ENCODE measurements around the gene PRR3. TPM values are rescaled to one million over a fixed set of nuclear protein-coding genes. Genes with fewer than 3 reads are reported as not detected.

PRR3 gene
- total RNA-seq, 1 donor from 2014 or later, result 11.0 TPM

DNA sequence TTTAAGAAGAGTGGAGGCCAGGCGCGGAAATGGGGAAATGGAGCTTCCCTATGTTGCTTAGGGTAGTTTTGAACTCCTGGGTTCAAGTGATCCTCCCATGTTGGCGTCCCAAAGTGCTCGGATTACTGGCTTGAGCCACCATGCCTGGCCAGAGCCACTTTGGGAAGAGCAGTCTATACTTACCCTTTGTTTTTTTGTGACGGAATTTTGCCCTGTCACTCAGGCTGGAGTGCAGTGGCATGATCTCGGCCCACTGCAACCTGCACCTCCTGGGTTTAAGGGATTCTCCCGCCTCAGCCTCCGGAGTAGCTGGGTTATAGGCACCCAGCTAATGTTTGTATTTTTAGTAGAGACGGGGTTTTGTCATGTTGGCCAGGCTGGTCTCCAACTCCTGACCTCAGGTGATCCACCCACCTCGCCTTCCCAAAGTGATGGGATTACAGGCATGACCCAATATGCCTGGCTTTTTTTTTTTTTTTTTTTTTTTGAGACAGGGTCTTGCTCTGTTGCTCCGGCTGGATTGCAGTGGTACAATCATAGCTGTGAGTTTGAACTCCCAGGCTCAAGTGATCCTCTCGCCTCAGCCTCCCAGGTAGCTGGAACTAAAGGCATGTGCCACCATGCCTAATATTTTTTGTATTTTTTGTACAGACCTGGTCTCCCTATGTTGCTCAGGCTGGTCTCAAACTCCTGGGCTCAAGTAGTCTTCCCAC lies 42.0 kb downstream of the PRR3 start:
- Histone ChIP-seq H3K4me3 (ENCODE audit: insufficient read depth, low read depth, low read length) (no peak overlapping the region), H3K27me3 (ENCODE audit: insufficient read depth, low read length) (no peaks in the 10 kb centered on the region), H3K9me3 (ENCODE audit: insufficient read depth, low read depth, low read length) (no peaks in the 10 kb centered on the region), H3K9ac (ENCODE audit: low read length) (no peak overlapping the region), H2AFZ (ENCODE audit: low read depth, low read length) (no peak overlapping the region), H3K27ac (ENCODE audit: low read depth, low read length) (no peak overlapping the region), H3K4me2 (ENCODE audit: low read length) (no peak overlapping the region), H3K79me2 (ENCODE audit: insufficient read depth, low read length) (peaks cover 7% of the 10 kb centered on the region), H3K4me1 (ENCODE audit: insufficient read depth, low read length) (no peaks in the 10 kb centered on the region), H4K20me1 (ENCODE audit: insufficient read depth, low read length) (peaks cover 54% of the 10 kb centered on the region), H3K36me3 (ENCODE audit: insufficient read depth, low read length) (peaks cover 36% of the 10 kb centered on the region)
- no peak for DNase-seq (ENCODE audit: low read depth)
- Mint-ChIP-seq H3K9me3 (ENCODE audit: unreplicated experiment) (no peaks in the 10 kb centered on the region), H3K4me1 (ENCODE audit: low read depth, unreplicated experiment) (no peaks in the 10 kb centered on the region), H3K27me3 (ENCODE audit: low read depth, unreplicated experiment) (no peaks in the 10 kb centered on the region), H3K4me3 (ENCODE audit: unreplicated experiment) (no peak overlapping the region), H3K27ac (ENCODE audit: unreplicated experiment) (no peak overlapping the region), H3K36me3 (ENCODE audit: low read depth, unreplicated experiment) (peaks cover 25% of the 10 kb centered on the region)
- FAIRE-seq, result no peak
- TF ChIP-seq EZH2 (IDR thresholded peaks at IDR 0.05; ENCODE audit: insufficient read depth, low read length), result no peak
- TF ChIP-seq, protein P1, sequence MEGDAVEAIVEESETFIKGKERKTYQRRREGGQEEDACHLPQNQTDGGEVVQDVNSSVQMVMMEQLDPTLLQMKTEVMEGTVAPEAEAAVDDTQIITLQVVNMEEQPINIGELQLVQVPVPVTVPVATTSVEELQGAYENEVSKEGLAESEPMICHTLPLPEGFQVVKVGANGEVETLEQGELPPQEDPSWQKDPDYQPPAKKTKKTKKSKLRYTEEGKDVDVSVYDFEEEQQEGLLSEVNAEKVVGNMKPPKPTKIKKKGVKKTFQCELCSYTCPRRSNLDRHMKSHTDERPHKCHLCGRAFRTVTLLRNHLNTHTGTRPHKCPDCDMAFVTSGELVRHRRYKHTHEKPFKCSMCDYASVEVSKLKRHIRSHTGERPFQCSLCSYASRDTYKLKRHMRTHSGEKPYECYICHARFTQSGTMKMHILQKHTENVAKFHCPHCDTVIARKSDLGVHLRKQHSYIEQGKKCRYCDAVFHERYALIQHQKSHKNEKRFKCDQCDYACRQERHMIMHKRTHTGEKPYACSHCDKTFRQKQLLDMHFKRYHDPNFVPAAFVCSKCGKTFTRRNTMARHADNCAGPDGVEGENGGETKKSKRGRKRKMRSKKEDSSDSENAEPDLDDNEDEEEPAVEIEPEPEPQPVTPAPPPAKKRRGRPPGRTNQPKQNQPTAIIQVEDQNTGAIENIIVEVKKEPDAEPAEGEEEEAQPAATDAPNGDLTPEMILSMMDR (IDR thresholded peaks at IDR 0.05; ENCODE audit: insufficient read depth, low read depth, low read length), result no peak

DNA sequence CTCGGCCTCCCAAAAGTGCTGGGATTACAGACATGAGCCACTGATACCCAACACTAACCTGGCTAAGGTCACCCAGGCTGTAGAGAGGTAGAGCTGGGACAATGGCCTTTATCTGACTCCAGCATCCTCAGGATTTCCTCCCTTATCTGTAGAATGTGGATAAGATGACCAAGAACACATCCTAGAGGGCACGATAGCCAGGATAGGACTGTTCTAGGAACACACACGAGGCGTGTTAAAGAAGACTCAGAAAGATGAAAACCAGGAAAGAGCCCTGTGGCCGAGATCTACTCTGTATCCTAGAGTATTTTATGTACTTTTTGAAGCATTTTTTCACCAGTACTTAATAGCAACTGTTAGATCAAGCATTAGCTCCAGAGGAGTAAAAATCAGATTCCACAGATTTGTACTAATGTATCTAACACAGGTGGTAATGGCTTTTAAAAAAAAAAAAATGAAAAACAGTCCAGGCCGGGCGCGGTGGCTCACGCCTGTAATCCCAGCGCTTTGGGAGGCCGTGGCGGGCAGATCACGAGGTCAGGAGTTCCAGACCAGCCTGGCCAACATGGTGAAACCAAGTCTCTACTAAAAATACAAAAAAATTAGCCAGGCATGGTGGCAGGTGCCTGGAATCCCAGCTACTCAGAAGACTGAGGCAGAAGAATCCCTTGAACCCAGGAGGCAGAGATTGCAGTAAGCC lies 42.7 kb downstream of the PRR3 start:
- TF ChIP-seq, protein P1 (IDR thresholded peaks at IDR 0.05; ENCODE audit: insufficient read depth, low read depth, low read length), result no peak
- no peak for TF ChIP-seq EZH2 (IDR thresholded peaks at IDR 0.05; ENCODE audit: insufficient read depth, low read length)
- DNase-seq (ENCODE audit: low read depth) (no peak), FAIRE-seq (no peak)
- H3K9me3 ChIP-seq (ENCODE audit: insufficient read depth, low read depth, low read length), result no peaks in the 10 kb centered on the region
- no peak overlapping the region for H3K9ac ChIP-seq (ENCODE audit: low read length)
- no peaks in the 10 kb centered on the region for H3K9me3 Mint-ChIP-seq (ENCODE audit: unreplicated experiment)
- peaks cover 7% of the 10 kb centered on the region for H3K79me2 ChIP-seq (ENCODE audit: insufficient read depth, low read length)
- H3K36me3 ChIP-seq (ENCODE audit: insufficient read depth, low read length), result peaks cover 37% of the 10 kb centered on the region
- peaks cover 23% of the 10 kb centered on the region for H3K36me3 Mint-ChIP-seq (ENCODE audit: low read depth, unreplicated experiment)
- H4K20me1 ChIP-seq (ENCODE audit: insufficient read depth, low read length), result peaks cover 56% of the 10 kb centered on the region
- H3K27me3 ChIP-seq (ENCODE audit: insufficient read depth, low read length), result no peaks in the 10 kb centered on the region
- H3K27ac ChIP-seq (ENCODE audit: low read depth, low read length), result no peak overlapping the region
- no peaks in the 10 kb centered on the region for H3K27me3 Mint-ChIP-seq (ENCODE audit: low read depth, unreplicated experiment)
- no peak overlapping the region for H3K4me3 Mint-ChIP-seq (ENCODE audit: unreplicated experiment)
- no peak overlapping the region for H3K27ac Mint-ChIP-seq (ENCODE audit: unreplicated experiment)
- H3K4me1 ChIP-seq (ENCODE audit: insufficient read depth, low read length), result no peaks in the 10 kb centered on the region
- no peaks in the 10 kb centered on the region for H3K4me1 Mint-ChIP-seq (ENCODE audit: low read depth, unreplicated experiment)
- H3K4me3 ChIP-seq (ENCODE audit: insufficient read depth, low read depth, low read length), result no peak overlapping the region
- H2AFZ ChIP-seq (ENCODE audit: low read depth, low read length), result no peak overlapping the region
- H3K4me2 ChIP-seq (ENCODE audit: low read length), result no peak overlapping the region

All from astrocyte (in vitro differentiated cells and primary cell).